HL-60 (cell line): Measurements from ENCODE around the gene DYRK1B.

ENCODE experiments used
- POLR2AphosphoS5 ChIP-seq: IDR thresholded peaks from 2 replicates; pipeline ENCODE4 v1.6.1; 2012; ENCODE audit warnings: low read depth
- REST ChIP-seq: IDR thresholded peaks from 2 replicates; pipeline ENCODE4 v1.6.1; 2012; ENCODE audit warnings: low read depth; ENCODE audit not compliant: insufficient replicate concordance
- SPI1 ChIP-seq: IDR thresholded peaks from 2 replicates; pipeline ENCODE4 v1.6.1; 2012; ENCODE audit warnings: low read depth, mild to moderate bottlenecking, borderline replicate concordance
- TF ChIP-seq, protein P1 (sequence below): IDR thresholded peaks from one replicate; pipeline ENCODE4 v1.5.1; 2011; ENCODE audit warnings: low read length, control low read depth, inconsistent platforms; ENCODE audit not compliant: insufficient read depth

- TF ChIP-seq, protein P1, sequence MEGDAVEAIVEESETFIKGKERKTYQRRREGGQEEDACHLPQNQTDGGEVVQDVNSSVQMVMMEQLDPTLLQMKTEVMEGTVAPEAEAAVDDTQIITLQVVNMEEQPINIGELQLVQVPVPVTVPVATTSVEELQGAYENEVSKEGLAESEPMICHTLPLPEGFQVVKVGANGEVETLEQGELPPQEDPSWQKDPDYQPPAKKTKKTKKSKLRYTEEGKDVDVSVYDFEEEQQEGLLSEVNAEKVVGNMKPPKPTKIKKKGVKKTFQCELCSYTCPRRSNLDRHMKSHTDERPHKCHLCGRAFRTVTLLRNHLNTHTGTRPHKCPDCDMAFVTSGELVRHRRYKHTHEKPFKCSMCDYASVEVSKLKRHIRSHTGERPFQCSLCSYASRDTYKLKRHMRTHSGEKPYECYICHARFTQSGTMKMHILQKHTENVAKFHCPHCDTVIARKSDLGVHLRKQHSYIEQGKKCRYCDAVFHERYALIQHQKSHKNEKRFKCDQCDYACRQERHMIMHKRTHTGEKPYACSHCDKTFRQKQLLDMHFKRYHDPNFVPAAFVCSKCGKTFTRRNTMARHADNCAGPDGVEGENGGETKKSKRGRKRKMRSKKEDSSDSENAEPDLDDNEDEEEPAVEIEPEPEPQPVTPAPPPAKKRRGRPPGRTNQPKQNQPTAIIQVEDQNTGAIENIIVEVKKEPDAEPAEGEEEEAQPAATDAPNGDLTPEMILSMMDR: no peak
- TF ChIP-seq POLR2AphosphoS5 (no peak), REST (no peak), SPI1 (no peak)
These were observed 36.9 kb downstream of the DYRK1B start for GRCh38 chr19:39797083-39797482.
